Stimulated activated naive CD8-positive, alpha-beta T cell treated with anti-CD3 and anti-CD28 coated beads, Interleukin-15, Interleukin-2, amounts not matched to agents 100 ng/mL and 50 ng/mL, for 24 hours (primary cell): ENCODE results near the gene TMEM203.

Experiments used
- H3K27ac Mint-ChIP-seq: one replicate; pipeline ENCODE4 v1.8.0; 2021; ENCODE audit warnings: mild to moderate bottlenecking, mixed read lengths
- H3K27me3 Mint-ChIP-seq: one replicate; pipeline ENCODE4 v1.8.0; 2021; ENCODE audit warnings: mixed read lengths
- H3K36me3 Mint-ChIP-seq: one replicate; pipeline ENCODE4 v1.8.0; 2021; ENCODE audit warnings: low read depth, mixed read lengths
- H3K4me1 Mint-ChIP-seq: one replicate; pipeline ENCODE4 v1.8.0; 2021; ENCODE audit warnings: low read depth, mixed read lengths
- H3K4me3 Mint-ChIP-seq: one replicate; pipeline ENCODE4 v1.8.0; 2021; ENCODE audit warnings: mild to moderate bottlenecking, mixed read lengths
- H3K9me3 Mint-ChIP-seq: one replicate; pipeline ENCODE4 v1.8.0; 2021; ENCODE audit warnings: mixed read lengths

TMEM203 gene

DNA sequence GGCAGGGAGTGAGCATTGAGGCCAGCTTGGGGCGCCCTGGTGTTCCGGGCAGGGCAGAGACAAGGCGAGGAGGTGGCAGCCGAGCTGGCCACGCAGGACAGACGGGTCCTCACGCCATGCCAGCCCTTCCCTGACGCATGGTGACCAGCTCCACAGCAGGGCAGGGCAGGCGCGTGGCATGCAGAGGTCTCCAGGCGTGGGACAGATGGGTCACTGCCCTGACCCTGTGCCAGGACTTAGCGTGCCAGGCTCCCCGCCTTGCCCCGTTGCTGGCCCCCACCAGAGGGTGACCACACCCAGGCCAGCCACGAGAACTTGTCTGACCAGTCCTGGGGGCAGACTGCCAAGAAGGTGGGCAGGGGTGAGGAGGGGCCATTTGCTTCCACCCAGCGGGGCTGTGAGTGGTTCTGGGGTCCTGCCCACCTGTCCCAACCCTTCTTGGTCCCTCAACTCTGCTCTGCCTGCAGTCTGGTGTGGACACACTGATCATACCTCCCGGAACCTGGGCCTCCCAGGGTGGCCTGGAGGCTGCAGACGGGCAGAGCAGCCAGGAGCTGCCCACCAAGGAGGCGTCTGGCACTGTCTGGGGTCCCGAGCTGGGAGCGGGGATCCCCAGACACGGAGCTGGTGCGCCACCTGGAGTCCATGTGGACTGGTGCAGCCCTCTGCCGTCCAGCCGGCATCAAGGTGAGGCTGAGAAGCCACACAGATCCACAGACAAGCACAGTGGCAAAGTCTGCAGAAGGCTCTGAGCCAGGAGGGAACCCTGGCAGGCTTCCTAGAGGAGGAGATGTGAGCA lies 21.8 kb upstream of the TMEM203 start, which contains the start of gene RNF224:
Gene RNF224 (plus strand): TSS at position 449 of the 799 bp plus-strand sequence. CDS start 834 bp downstream, outside the sequence.
- Mint-ChIP-seq H3K27ac (peak within 1 kb of the TSS; percentile 70), H3K4me3 (no peak within 1 kb of the TSS)

DNA sequence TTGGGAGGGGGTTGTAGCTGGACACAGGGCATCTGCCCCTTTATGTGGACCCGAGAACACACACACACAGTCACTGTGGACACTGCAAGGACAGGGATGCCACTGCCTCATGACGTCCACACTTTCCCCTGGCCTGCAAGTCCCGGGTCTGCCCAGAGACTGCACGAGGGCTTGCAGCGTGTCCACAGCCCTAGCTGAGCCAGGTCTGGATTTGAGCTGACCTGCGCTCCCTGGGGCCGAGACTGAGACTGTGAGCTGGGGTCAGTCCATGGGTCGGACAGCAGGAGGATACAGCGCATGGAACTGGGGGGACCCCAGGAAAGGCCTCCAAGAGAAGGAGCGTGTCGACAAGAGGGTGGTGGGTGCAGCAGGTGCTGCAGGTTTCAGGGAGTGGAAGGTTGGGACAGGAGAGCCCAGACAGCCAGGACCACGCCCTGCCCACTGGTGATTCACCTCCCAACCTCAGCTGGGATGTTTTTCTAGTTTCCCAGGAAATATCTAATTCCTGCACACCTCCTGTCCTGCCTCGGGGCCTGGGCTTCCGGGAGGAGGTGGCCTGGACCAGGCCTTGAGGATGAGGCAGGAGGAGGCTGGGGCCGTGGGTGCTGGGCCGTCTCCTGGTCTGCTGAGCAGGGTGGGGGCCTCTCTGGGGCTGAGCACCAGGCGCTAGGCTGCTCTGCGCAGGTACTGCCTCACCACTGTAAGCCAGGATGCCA lies 21.0 kb upstream of the TMEM203 start:
- Mint-ChIP-seq H3K4me1 (peaks cover 10% of the 10 kb centered on the region), H3K9me3 (no peaks in the 10 kb centered on the region), H3K27me3 (peaks cover 4% of the 10 kb centered on the region), H3K4me3 (no peak overlapping the region), H3K36me3 (no peaks in the 10 kb centered on the region), H3K27ac (no peak overlapping the region)

More for the DNA sequence above, 21.8 kb upstream of the TMEM203 start, which contains the start of gene RNF224:
- Mint-ChIP-seq H3K9me3 (no peaks in the 10 kb centered on the region), H3K36me3 (no peaks in the 10 kb centered on the region), H3K4me1 (peaks cover 10% of the 10 kb centered on the region), H3K27me3 (peaks cover 4% of the 10 kb centered on the region)

DNA sequence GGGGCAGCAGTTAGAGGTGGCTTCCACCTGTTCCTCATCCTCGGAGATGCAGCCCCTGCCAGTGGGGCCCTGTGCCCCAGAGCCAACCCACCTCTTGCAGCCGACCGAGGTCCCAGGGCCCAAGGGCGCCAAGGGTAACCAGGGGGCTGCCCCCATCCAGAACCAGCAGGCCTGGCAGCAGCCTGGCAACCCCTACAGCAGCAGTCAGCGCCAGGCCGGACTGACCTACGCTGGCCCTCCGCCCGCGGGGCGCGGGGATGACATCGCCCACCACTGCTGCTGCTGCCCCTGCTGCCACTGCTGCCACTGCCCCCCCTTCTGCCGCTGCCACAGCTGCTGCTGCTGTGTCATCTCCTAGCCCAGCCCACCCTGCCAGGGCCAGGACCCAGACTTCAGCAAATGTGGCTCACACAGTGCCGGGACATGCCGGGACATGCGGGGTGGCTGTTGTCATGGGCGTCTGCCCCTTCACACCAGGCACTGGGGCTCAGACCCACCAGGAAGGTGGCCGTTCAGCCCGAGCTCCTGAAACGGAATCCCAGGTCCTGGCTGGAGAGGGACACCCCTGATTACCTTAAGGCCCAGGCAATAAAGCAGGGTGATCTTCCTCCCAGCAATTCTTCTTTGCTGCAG lies 20.4 kb upstream of the TMEM203 start:
- H3K4me1 Mint-ChIP-seq: peaks cover 10% of the 10 kb centered on the region
- H3K4me3 Mint-ChIP-seq: no peak overlapping the region
- peaks cover 4% of the 10 kb centered on the region for H3K27me3 Mint-ChIP-seq
- no peaks in the 10 kb centered on the region for H3K9me3 Mint-ChIP-seq
- H3K36me3 Mint-ChIP-seq: no peaks in the 10 kb centered on the region
- H3K27ac Mint-ChIP-seq: no peak overlapping the region

DNA sequence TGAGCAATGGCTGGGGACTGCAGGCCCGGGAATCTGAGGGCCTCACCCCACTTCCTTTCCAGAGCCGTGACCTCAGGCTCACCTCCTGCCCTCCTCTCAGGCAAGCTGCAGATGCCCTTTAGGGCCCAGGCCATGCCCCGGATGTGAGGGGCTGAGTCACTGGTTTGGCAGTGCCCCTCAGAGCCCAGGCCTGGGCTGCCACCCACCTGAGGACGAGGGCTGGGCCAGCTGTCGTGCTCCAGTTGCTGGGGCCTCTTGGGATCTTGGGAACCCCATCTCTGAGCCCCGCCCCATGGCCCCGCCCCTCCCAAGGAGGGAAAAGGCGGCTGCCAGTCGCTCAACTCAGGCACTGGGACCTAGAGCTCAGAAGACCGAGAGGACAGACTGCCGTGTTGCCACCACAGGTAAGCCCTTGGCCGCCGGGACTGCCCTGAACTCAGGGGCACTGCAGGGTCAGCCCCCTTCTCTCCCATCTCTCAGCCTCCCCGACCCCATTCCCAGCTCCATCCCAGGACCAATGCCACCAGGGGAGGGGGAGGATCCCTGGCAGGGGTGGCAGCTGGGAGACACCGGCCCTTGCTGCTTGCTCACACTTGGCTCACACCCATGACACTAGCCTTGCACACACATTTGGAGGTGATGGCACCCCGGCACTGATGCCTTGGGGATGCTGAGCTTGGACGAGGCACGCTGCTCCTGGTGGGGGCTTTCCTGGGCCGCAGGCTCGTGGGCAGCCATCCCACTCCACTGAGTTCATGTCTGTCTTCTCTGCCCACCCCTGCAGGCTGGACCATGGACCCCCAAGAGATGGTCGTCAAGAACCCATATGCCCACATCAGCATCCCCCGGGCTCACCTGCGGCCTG lies 19.6 kb upstream of the TMEM203 start, which contains the start of gene CYSRT1:
Gene CYSRT1 (plus strand): TSS at position 345 of the 865 bp plus-strand sequence. CDS start 448 bp downstream, at position 793.
- no peaks in the 10 kb centered on the region for H3K36me3 Mint-ChIP-seq
- peaks cover 4% of the 10 kb centered on the region for H3K27me3 Mint-ChIP-seq
- H3K9me3 Mint-ChIP-seq: no peaks in the 10 kb centered on the region
- H3K4me1 Mint-ChIP-seq: peaks cover 10% of the 10 kb centered on the region
- H3K27ac Mint-ChIP-seq: no peak within 1 kb of the TSS
- H3K4me3 Mint-ChIP-seq: peak within 1 kb of the TSS; percentile 76

DNA sequence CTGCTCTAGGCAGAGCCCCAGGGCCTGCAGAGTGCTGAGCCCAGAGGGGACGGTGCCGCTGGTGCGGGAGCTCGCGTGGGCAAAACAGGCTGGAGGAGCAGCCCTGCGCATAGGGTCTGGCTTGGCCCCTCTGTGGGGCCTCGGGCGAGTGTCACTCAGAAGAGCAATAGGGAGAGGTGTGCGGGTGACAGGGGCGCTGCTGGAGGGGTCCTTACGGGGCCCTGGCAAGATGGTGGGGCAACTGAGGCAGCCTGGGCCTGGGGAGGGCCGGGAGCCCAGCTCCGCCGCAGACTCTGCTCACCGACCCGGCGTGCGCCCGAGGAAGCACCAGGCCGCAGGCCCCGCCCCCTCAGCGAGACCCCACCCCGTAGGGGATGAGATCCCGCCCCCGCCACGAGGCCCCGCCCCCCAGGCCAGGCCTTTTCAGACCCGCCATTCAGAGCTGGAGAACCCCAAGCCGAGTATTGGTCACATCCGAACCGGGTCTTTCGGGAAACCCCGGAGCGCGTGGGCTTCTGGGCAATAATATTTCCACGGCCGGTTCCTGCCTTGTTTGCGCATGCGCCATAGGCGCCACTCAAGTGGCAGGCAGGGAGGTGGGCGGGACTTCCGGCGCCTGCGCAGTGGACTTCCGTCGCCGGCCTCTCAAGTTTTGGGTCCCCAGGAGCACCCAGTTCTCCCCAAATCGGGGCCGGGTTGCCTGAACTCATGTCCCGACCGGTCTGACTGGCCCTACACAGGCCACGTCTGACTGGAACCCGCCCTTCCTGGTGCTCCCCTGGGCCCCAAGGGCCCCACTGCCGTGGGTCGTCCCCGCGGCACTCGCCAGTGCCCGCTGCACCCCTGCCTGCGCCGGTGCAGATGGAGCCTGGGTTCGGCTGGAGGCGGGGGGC lies 17.9 kb upstream of the TMEM203 start:
- Mint-ChIP-seq H3K27me3 (peaks cover 4% of the 10 kb centered on the region), H3K4me1 (peaks cover 10% of the 10 kb centered on the region), H3K4me3 (peak overlapping the region; percentile 83), H3K9me3 (no peaks in the 10 kb centered on the region), H3K36me3 (no peaks in the 10 kb centered on the region), H3K27ac (no peak overlapping the region)

DNA sequence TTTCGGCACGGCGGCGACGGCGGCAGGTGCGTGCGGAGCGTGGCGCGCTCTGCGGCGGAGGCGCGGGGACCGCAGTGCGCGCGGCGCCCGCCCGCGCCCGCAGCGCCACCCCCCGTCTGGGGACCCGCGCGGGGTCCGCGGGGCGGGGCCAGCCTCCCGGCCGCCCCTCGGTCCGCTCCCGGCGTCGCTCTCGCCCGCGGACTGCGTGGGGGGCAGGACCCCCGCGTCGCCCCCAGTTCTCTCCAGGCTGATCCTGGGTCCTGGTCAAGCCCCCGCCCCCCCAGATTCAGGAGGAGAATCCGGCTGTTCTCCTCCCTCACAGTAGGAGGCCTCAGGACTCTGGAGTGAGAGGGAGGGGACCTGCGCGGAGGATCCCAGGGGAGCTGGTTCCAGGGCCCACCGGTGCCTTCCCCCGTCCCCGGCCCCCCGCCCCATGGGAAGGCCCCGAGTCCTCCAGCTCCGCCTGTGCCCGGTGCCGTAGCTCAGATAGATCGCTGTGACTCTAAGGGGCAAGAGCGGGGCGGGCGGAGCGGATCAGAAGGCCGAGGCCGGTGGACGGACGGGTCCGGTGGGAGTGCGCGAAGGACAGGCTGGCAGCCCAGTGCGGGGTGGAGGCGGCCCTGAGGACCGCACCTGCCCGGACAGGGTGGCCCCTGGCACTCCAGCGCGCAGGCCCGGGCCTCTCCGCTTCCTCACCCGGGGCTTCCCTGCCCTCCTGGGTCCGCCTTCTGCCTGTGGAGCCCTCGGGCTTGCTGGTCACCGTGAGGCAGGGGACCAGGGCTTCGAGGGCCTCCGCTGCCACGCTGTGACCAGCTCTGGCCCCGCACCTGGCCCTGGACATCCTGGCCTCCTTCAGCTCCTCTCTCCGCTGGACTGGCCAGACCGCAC lies 17.0 kb upstream of the TMEM203 start, which contains the start of gene RNF208:
Gene RNF208 (minus strand): TSS at position 51 of the 888 bp plus-strand sequence. CDS start 1,028 bp downstream, outside the sequence.
- no peak within 1 kb of the TSS for H3K27ac Mint-ChIP-seq
- peaks cover 6% of the 10 kb centered on the region for H3K4me1 Mint-ChIP-seq
- H3K9me3 Mint-ChIP-seq: no peaks in the 10 kb centered on the region
- H3K4me3 Mint-ChIP-seq: peak within 1 kb of the TSS; percentile 83
- no peaks in the 10 kb centered on the region for H3K36me3 Mint-ChIP-seq
- peaks cover under 1% of the 10 kb centered on the region for H3K27me3 Mint-ChIP-seq

DNA sequence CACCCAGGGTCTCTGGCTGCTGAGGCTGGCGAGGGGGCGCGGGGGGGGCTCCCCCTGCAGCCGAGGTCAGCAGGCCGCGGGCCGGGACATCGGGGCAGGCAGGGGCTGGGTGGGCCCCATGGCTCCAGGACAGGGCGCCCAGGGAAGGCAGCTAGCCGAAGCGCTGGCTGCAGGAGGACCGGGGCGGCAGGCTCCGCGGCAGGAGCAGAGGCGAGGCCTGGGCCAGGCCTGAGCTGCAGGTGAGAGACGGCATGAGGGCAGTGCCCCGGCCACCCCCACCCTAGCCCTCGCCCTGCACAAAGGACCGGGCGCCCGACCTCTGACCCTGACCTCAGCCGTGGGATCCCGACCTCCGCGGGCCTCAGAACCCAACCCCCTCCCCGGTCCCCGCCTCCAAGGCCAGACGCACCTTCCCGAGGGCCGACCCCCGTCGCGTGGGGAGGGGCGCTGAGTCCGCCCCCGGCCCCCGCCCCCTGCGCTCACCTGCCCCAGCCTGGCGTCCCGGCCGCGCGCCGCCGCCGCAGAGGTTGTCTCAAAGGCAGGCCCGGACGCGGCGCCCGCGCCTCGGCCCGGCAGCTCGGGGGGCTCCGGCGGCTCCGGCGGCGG lies 16.2 kb upstream of the TMEM203 start:
- Mint-ChIP-seq H3K27ac (no peak overlapping the region), H3K4me1 (peaks cover 6% of the 10 kb centered on the region), H3K4me3 (no peak overlapping the region), H3K27me3 (no peaks in the 10 kb centered on the region), H3K9me3 (no peaks in the 10 kb centered on the region), H3K36me3 (no peaks in the 10 kb centered on the region)

DNA sequence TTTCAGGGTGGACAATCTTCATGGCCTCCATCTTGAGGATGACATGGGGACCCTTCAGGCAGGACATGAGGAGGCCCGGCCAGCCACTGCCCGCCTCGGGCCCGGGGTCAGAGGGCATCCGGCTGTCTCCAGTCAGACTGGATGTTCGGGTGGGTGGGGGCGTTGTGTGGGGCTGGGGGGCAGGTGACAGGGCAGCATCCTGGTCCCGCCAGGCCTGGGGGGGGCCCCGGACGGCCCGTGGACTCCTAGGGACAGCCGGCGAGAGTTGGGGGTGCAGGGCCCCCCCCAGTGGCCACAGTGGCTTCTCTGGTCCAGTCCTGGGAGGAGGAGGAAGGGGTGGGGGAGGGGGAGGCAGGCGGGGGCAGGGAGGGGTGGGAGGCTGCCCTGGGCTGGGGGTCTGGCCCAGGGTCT lies 15.7 kb upstream of the TMEM203 start:
- Mint-ChIP-seq H3K4me1 (peaks cover 6% of the 10 kb centered on the region), H3K27me3 (no peaks in the 10 kb centered on the region), H3K9me3 (no peaks in the 10 kb centered on the region), H3K27ac (no peak overlapping the region), H3K36me3 (no peaks in the 10 kb centered on the region), H3K4me3 (no peak overlapping the region)

DNA sequence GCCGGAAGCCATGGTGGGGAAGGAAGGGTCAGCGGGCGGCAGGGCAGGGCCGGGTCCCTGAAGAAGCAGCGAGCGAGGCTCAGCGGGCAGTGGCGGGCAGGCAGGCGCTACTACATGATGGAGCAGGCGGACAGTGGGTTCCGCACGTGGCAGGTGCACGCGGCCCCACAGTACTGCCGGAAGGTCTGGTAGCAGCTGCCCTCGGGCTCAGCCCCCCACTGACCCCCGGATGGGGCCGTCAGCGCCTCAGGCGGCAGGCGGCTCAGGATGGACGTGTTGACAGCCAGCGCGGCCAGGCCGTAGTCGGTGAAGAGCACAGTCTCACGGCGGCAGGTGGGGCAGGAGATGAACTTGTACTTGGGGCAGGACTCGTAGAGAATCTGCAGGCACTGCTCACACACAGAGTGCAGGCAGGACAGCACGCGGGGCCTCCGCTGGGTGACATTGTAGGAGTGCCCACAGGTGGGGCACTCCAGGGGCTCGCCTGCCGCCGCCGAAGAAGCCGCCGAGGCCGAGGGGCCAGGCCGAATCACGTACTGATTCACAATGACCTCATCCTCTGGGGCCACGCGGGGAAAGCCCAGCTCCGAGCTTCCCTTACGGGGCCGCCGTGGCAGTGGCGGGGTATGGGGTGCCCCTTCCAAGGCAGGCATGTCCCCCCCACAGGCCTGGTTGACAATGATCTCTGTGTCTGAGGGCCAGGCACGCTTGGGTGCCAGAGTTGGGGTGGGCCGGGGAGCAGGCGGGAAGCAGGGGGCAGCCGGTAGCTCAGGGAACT lies 15.1 kb upstream of the TMEM203 start:
- H3K4me3 Mint-ChIP-seq: no peak overlapping the region
- no peaks in the 10 kb centered on the region for H3K27me3 Mint-ChIP-seq
- H3K9me3 Mint-ChIP-seq: no peaks in the 10 kb centered on the region
- H3K27ac Mint-ChIP-seq: no peak overlapping the region
- H3K36me3 Mint-ChIP-seq: no peaks in the 10 kb centered on the region
- peaks cover 6% of the 10 kb centered on the region for H3K4me1 Mint-ChIP-seq

DNA sequence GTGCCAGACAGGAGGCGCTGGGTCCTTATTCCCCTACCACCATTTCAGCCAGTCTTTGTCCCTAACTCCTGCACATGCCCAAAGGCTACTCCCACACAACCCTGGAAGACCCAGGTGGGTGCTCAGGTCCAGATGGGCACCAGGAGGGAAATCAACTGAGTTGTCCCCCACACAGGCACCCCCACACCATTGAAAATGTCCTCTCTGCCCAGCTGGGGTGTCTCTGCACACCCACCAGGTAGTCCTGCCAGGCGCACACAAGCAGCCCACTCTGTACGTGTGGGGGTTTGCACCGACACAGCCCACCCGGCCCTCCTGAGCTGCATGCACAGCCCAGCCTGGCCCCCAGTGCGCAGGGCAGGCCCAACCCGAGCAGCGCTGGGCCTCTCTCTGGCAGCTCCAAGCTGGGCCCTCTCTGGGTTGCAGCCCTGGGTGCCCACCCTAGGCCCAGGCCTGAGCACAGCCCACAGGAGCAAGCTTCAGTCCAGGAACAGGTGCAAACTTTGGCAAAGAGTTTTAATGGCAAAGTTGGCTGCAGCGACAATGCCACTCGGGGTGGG lies 14.4 kb upstream of the TMEM203 start:
- peaks cover 6% of the 10 kb centered on the region for H3K4me1 Mint-ChIP-seq
- no peaks in the 10 kb centered on the region for H3K9me3 Mint-ChIP-seq
- H3K27ac Mint-ChIP-seq: no peak overlapping the region
- no peaks in the 10 kb centered on the region for H3K27me3 Mint-ChIP-seq
- no peak overlapping the region for H3K4me3 Mint-ChIP-seq
- H3K36me3 Mint-ChIP-seq: no peaks in the 10 kb centered on the region

DNA sequence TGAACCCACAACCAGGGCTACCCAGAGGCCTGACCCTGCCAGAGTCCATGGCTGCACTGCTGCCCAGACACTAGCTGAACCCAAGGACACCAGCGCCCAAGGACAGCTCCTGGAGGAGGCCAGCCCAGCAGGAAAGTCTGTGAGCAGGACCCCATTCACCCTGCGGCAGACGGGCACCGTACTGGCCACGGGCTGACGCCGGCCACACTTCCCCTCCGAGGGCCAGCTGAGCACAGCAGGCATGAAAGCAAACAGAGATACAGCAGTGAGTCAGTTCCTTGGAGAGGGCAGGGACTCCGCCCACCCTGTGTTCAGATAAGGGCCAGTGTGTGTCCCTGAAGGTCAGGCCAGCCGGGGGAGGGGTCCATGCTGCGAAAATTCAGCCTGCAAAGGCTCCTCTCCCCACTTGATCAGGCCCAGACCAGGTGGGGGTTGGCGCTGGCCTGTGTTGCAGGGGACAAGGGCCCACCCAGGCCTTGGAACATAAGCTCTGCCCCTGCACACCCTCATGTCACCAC lies 13.4 kb upstream of the TMEM203 start:
- Mint-ChIP-seq H3K4me3 (no peak overlapping the region), H3K9me3 (no peaks in the 10 kb centered on the region), H3K27ac (no peak overlapping the region), H3K36me3 (no peaks in the 10 kb centered on the region), H3K27me3 (no peaks in the 10 kb centered on the region), H3K4me1 (peaks cover 2% of the 10 kb centered on the region)
